Astrocyte (in vitro differentiated cells and primary cell): ENCODE measurements around the gene GRHL1. TPM values are rescaled to one million over a fixed set of nuclear protein-coding genes. Genes with fewer than 3 reads are reported as not detected.

Source experiments
- DNase-seq: peaks from one replicate; pipeline ENCODE4 v3.0.0-alpha.2; 2010; ENCODE audit warnings: low read depth
- FAIRE-seq: peaks from 2 replicates; lab custom pipeline; 2011; peaks lifted over from hg19 to GRCh38; lab: Jason Lieb, UNC
- H2AFZ ChIP-seq: 2 replicates; pipeline ENCODE4 v1.6.0; 2012; ENCODE audit warnings: low read depth, low read length, inconsistent platforms
- H3K27ac ChIP-seq: 2 replicates; pipeline ENCODE4 v1.5.1; 2011; ENCODE audit warnings: low read depth, low read length, inconsistent platforms
- H3K27me3 ChIP-seq: 2 replicates; pipeline ENCODE4 v1.6.0; 2011; ENCODE audit warnings: low read length, inconsistent platforms; ENCODE audit not compliant: insufficient read depth
- H3K36me3 ChIP-seq: 2 replicates; pipeline ENCODE4 v1.5.1; 2011; ENCODE audit warnings: low read length, inconsistent platforms; ENCODE audit not compliant: insufficient read depth
- H3K4me1 ChIP-seq: 2 replicates; pipeline ENCODE4 v1.5.1; 2011; ENCODE audit warnings: low read length, inconsistent platforms; ENCODE audit not compliant: insufficient read depth
- H3K4me2 ChIP-seq: 2 replicates; pipeline ENCODE4 v1.6.0; 2012; ENCODE audit warnings: low read length, inconsistent platforms
- H3K4me3 ChIP-seq: 2 replicates; pipeline ENCODE4 v1.5.1; 2011; ENCODE audit warnings: low read depth, mild to moderate bottlenecking, low read length, inconsistent platforms; ENCODE audit not compliant: insufficient read depth
- H3K79me2 ChIP-seq: 2 replicates; pipeline ENCODE4 v1.6.0; 2012; ENCODE audit warnings: mild to moderate bottlenecking, low read length, inconsistent platforms; ENCODE audit not compliant: insufficient read depth
- H3K9ac ChIP-seq: 2 replicates; pipeline ENCODE4 v1.6.0; 2012; ENCODE audit warnings: mild to moderate bottlenecking, low read length, inconsistent platforms
- H3K9me3 ChIP-seq: 2 replicates; pipeline ENCODE4 v1.5.1; 2012; ENCODE audit warnings: low read depth, mild to moderate bottlenecking, low read length, inconsistent platforms; ENCODE audit not compliant: insufficient read depth
- H4K20me1 ChIP-seq: 2 replicates; pipeline ENCODE4 v1.6.0; 2012; ENCODE audit warnings: low read length, inconsistent platforms; ENCODE audit not compliant: insufficient read depth
- H3K27ac Mint-ChIP-seq: one replicate; pipeline ENCODE4 v1.8.0; 2021; ENCODE audit warnings: mild to moderate bottlenecking, mixed read lengths; ENCODE audit not compliant: unreplicated experiment
- H3K27me3 Mint-ChIP-seq: one replicate; pipeline ENCODE4 v1.8.0; 2021; ENCODE audit warnings: low read depth, mixed read lengths; ENCODE audit not compliant: unreplicated experiment
- H3K36me3 Mint-ChIP-seq: one replicate; pipeline ENCODE4 v1.8.0; 2021; ENCODE audit warnings: low read depth, mixed read lengths; ENCODE audit not compliant: unreplicated experiment
- H3K4me1 Mint-ChIP-seq: one replicate; pipeline ENCODE4 v1.8.0; 2021; ENCODE audit warnings: low read depth, mixed read lengths; ENCODE audit not compliant: unreplicated experiment
- H3K4me3 Mint-ChIP-seq: one replicate; pipeline ENCODE4 v1.8.0; 2021; ENCODE audit warnings: mild to moderate bottlenecking, moderate library complexity, mixed read lengths; ENCODE audit not compliant: unreplicated experiment
- H3K9me3 Mint-ChIP-seq: one replicate; pipeline ENCODE4 v1.8.0; 2021; ENCODE audit warnings: mild to moderate bottlenecking, mixed read lengths; ENCODE audit not compliant: unreplicated experiment
- EZH2 ChIP-seq: IDR thresholded peaks from 2 replicates; pipeline ENCODE4 v1.6.1; 2012; ENCODE audit warnings: mild to moderate bottlenecking, low read length, inconsistent platforms; ENCODE audit not compliant: insufficient read depth
- total RNA-seq: library from RNA; stranded (reverse); gene quantifications from 2 replicates; pipeline ENCODE4 v1.2.1, GENCODE V29; 2021
- TF ChIP-seq, protein P1 (sequence below): IDR thresholded peaks from 2 replicates; pipeline ENCODE4 v1.5.1; 2011; ENCODE audit warnings: low read depth, mild to moderate bottlenecking, inconsistent platforms, low read length, moderate library complexity; ENCODE audit not compliant: insufficient read depth

The GRHL1 gene
- total RNA-seq, 1 donor from 2014 or later: 4.1 TPM

GRCh38 chr2:9952856-9953503 is 1.5 kb downstream of the GRHL1 start:
- TF ChIP-seq EZH2: no peak
- TF ChIP-seq, protein P1, sequence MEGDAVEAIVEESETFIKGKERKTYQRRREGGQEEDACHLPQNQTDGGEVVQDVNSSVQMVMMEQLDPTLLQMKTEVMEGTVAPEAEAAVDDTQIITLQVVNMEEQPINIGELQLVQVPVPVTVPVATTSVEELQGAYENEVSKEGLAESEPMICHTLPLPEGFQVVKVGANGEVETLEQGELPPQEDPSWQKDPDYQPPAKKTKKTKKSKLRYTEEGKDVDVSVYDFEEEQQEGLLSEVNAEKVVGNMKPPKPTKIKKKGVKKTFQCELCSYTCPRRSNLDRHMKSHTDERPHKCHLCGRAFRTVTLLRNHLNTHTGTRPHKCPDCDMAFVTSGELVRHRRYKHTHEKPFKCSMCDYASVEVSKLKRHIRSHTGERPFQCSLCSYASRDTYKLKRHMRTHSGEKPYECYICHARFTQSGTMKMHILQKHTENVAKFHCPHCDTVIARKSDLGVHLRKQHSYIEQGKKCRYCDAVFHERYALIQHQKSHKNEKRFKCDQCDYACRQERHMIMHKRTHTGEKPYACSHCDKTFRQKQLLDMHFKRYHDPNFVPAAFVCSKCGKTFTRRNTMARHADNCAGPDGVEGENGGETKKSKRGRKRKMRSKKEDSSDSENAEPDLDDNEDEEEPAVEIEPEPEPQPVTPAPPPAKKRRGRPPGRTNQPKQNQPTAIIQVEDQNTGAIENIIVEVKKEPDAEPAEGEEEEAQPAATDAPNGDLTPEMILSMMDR: no peak
- H3K9me3 Mint-ChIP-seq: no peaks in the 10 kb centered on the region
- FAIRE-seq (no peak), DNase-seq (no peak)
- no peaks in the 10 kb centered on the region for H3K36me3 Mint-ChIP-seq
- peaks cover 16% of the 10 kb centered on the region for H3K27me3 Mint-ChIP-seq
- Histone ChIP-seq H2AFZ (no peak overlapping the region), H4K20me1 (no peaks in the 10 kb centered on the region), H3K4me1 (peaks cover 4% of the 10 kb centered on the region), H3K36me3 (no peaks in the 10 kb centered on the region), H3K4me3 (no peak overlapping the region), H3K27me3 (peaks cover 15% of the 10 kb centered on the region), H3K9me3 (no peaks in the 10 kb centered on the region), H3K9ac (no peak overlapping the region), H3K27ac (no peak overlapping the region), H3K4me2 (peak overlapping the region; percentile 83), H3K79me2 (no peaks in the 10 kb centered on the region)
- H3K27ac Mint-ChIP-seq: no peak overlapping the region
- no peaks in the 10 kb centered on the region for H3K4me1 Mint-ChIP-seq
- peak overlapping the region; percentile 83 for H3K4me3 Mint-ChIP-seq

- TF ChIP-seq, protein P1: no peak
- no peak for TF ChIP-seq EZH2
- no peak overlapping the region for H2AFZ ChIP-seq
- peaks cover 20% of the 10 kb centered on the region for H3K27me3 ChIP-seq
- H3K79me2 ChIP-seq: no peaks in the 10 kb centered on the region
- Mint-ChIP-seq H3K36me3 (no peaks in the 10 kb centered on the region), H3K4me1 (no peaks in the 10 kb centered on the region), H3K4me3 (no peak overlapping the region), H3K27ac (no peak overlapping the region), H3K9me3 (no peaks in the 10 kb centered on the region), H3K27me3 (peaks cover 11% of the 10 kb centered on the region)
- H3K9ac ChIP-seq: no peak overlapping the region
- H3K36me3 ChIP-seq: no peaks in the 10 kb centered on the region
- no peak overlapping the region for H3K4me3 ChIP-seq
- no peak for FAIRE-seq
- peaks cover 4% of the 10 kb centered on the region for H3K4me1 ChIP-seq
- no peak for DNase-seq
- no peak overlapping the region for H3K27ac ChIP-seq
- H3K9me3 ChIP-seq: no peaks in the 10 kb centered on the region
- H3K4me2 ChIP-seq: no peak overlapping the region
- H4K20me1 ChIP-seq: no peaks in the 10 kb centered on the region
Measured at GRCh38 chr2:9954136-9954535, 2.6 kb downstream of the GRHL1 start.

DNA sequence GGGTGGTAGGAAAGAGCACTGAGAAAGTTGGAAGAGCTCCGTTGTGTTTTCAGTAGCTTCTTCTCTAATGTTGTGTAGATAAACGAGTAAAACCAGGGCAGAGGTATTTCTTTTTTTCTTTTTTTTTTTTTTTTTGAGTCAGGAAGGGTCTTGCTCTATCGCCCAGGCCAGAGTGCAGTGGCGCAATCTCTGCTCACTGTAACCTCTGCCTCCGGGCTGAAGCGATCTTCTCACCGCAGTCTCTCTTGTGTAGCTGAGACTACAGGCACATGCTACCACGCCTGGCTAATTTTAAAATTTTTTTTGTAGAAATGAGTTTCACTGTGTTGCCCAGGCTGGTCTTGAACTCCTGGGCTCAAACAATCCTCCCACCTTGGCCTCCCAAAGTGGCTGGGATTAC is 6.6 kb downstream of the GRHL1 start:
- FAIRE-seq: no peak
- Histone ChIP-seq H3K9me3 (no peaks in the 10 kb centered on the region), H3K36me3 (no peaks in the 10 kb centered on the region), H3K4me1 (no peaks in the 10 kb centered on the region), H3K9ac (no peak overlapping the region), H3K27ac (no peak overlapping the region), H4K20me1 (no peaks in the 10 kb centered on the region), H2AFZ (no peak overlapping the region), H3K79me2 (no peaks in the 10 kb centered on the region), H3K4me2 (no peak overlapping the region), H3K27me3 (peaks cover 9% of the 10 kb centered on the region), H3K4me3 (no peak overlapping the region)
- Mint-ChIP-seq H3K36me3 (no peaks in the 10 kb centered on the region), H3K9me3 (no peaks in the 10 kb centered on the region), H3K4me1 (no peaks in the 10 kb centered on the region), H3K27me3 (no peaks in the 10 kb centered on the region), H3K27ac (no peak overlapping the region), H3K4me3 (no peak overlapping the region)
- DNase-seq: no peak
- TF ChIP-seq EZH2: no peak
- TF ChIP-seq, protein P1: no peak
